SU-DHL-6 (cell line): ENCODE results near the gene UBE2D1.

ENCODE experiments used
- H2AFZ ChIP-seq: fragments of 200-600 bp; sonication (generic); 2 replicates; pipeline ENCODE4 v1.6.1; 2014; ENCODE audit warnings: low read depth, mild to moderate bottlenecking, moderate library complexity, mixed read lengths, antibody characterized with exemption, low read length; ENCODE audit not compliant: severe bottlenecking
- H3F3A ChIP-seq: fragments of 200-600 bp; shearing (Covaris generic); 2 replicates; pipeline ENCODE4 v1.6.0; 2016; ENCODE audit warnings: antibody characterized with exemption, mild to moderate bottlenecking; ENCODE audit not compliant: insufficient read depth
- H3K27ac ChIP-seq: fragments of 200-600 bp; sonication (generic); 2 replicates; pipeline ENCODE4 v1.5.1; 2016; ENCODE audit warnings: low read depth, mild to moderate bottlenecking, low read length, moderate library complexity, mixed read lengths
- H3K27me3 ChIP-seq: fragments of 200-600 bp; sonication (generic), shearing (Covaris generic); 2 replicates; pipeline ENCODE4 v1.6.0; 2014; ENCODE audit warnings: mild to moderate bottlenecking, low read length
- H3K36me3 ChIP-seq: fragments of 200-600 bp; sonication (generic); 2 replicates; pipeline ENCODE4 v1.6.1; 2014; ENCODE audit warnings: mild to moderate bottlenecking, low read length, mixed read lengths
- H3K4me2 ChIP-seq: fragments of 300-600, 200-600 bp; shearing (Covaris generic), sonication (generic); 2 replicates; pipeline ENCODE4 v1.6.0; 2014; ENCODE audit warnings: low read length, low read depth, mild to moderate bottlenecking; ENCODE audit not compliant: poor library complexity, severe bottlenecking
- H3K4me3 ChIP-seq: fragments of 200-600 bp; sonication (generic); 2 replicates; pipeline ENCODE4 v1.5.1; 2014; ENCODE audit warnings: antibody characterized with exemption, low read length, mild to moderate bottlenecking, mixed read lengths; ENCODE audit not compliant: insufficient read depth, poor library complexity, severe bottlenecking
- H3K79me2 ChIP-seq: fragments of 200-600 bp; sonication (generic); 2 replicates; pipeline ENCODE4 v1.6.1; 2014; ENCODE audit warnings: mild to moderate bottlenecking, low read length, moderate library complexity; ENCODE audit not compliant: insufficient read depth
- H3K9ac ChIP-seq: fragments of 200-600 bp; sonication (generic); 2 replicates; pipeline ENCODE4 v1.7.0; 2014; ENCODE audit warnings: mild to moderate bottlenecking, low read length
- H3K9me2 ChIP-seq: fragments of 200-600 bp; sonication (generic); replicated peaks from 2 replicates; pipeline ENCODE4 v1.6.1; 2014; ENCODE audit warnings: low read length; ENCODE audit not compliant: insufficient read depth
- H3K9me3 ChIP-seq: fragments of 200-600 bp; sonication (generic); 2 replicates; pipeline ENCODE4 v1.6.1; 2014; ENCODE audit warnings: low read length, mixed read lengths; ENCODE audit not compliant: insufficient read depth
- H4K20me1 ChIP-seq: fragments of 200-600 bp; sonication (generic); 2 replicates; pipeline ENCODE4 v1.6.1; 2014; ENCODE audit warnings: low read depth, mild to moderate bottlenecking, antibody characterized with exemption, low read length, moderate library complexity, mixed read lengths
- EZH2phosphoT487 ChIP-seq: fragments of 200-600 bp; sonication (generic), shearing (Covaris generic); conservative IDR thresholded peaks from 2 replicates; pipeline ENCODE4 v1.6.1; 2018; ENCODE audit warnings: mild to moderate bottlenecking, antibody characterized with exemption, low read length, moderate library complexity, mixed read lengths
- TF ChIP-seq, protein P1 (sequence below): fragments of 200-600 bp; sonication (generic); IDR thresholded peaks from one replicate; pipeline ENCODE4 v1.5.1; 2017; ENCODE audit warnings: antibody characterized with exemption, mild to moderate bottlenecking, low read length, moderate library complexity; ENCODE audit not compliant: insufficient read depth, poor library complexity, severe bottlenecking

The UBE2D1 gene

DNA sequence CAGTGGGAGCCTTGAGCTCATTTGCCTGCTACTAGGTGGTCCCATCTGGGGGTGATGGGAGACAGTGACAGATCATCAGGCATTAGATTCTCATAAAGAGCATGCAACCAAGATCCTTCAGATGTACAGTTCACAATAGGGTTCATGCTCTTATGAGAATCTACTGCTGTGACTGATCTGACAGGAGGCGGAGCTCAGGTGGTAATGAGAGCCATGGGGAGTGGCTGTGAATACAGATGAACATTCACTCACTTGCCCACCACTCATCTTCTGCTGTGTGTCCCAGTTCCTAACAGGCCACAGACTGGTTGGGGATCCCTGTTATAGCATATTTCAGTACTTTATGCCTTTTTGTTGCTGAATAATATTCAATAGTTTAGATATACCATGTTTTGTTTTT is 6.6 kb upstream of the UBE2D1 start:
- Histone ChIP-seq H3K36me3 (no peaks in the 10 kb centered on the region), H3K9ac (no peak overlapping the region), H3K4me2 (no peak overlapping the region), H3K27ac (no peak overlapping the region), H4K20me1 (no peaks in the 10 kb centered on the region), H3F3A (no peaks in the 10 kb centered on the region), H3K4me3 (no peak overlapping the region), H3K79me2 (no peaks in the 10 kb centered on the region), H3K9me2 (no peaks in the 10 kb centered on the region), H3K9me3 (no peaks in the 10 kb centered on the region), H2AFZ (no peak overlapping the region), H3K27me3 (no peaks in the 10 kb centered on the region)
- TF ChIP-seq, protein P1, sequence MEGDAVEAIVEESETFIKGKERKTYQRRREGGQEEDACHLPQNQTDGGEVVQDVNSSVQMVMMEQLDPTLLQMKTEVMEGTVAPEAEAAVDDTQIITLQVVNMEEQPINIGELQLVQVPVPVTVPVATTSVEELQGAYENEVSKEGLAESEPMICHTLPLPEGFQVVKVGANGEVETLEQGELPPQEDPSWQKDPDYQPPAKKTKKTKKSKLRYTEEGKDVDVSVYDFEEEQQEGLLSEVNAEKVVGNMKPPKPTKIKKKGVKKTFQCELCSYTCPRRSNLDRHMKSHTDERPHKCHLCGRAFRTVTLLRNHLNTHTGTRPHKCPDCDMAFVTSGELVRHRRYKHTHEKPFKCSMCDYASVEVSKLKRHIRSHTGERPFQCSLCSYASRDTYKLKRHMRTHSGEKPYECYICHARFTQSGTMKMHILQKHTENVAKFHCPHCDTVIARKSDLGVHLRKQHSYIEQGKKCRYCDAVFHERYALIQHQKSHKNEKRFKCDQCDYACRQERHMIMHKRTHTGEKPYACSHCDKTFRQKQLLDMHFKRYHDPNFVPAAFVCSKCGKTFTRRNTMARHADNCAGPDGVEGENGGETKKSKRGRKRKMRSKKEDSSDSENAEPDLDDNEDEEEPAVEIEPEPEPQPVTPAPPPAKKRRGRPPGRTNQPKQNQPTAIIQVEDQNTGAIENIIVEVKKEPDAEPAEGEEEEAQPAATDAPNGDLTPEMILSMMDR = no peak
- no peak for TF ChIP-seq EZH2phosphoT487

DNA sequence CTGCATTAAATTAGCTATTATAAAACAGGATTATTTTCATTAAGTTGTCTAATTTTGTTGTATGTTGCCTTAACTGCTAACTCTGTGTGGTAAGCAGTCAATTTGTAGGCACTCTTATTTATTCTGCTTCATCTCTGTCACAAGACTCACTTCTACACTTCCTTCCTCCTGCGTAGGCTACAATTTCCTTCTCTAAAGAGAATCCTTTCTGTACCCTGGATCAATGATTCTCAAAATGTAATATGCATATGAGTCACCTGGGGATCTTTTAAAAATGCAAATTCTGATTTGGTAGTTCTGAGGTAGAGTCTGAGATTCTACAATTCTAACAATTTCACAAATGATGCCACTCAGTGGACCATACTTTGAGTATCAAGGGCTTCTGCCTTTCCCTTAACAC is 4.4 kb upstream of the UBE2D1 start:
- no peak overlapping the region for H3K27ac ChIP-seq
- H3F3A ChIP-seq = no peaks in the 10 kb centered on the region
- TF ChIP-seq, protein P1 = no peak
- no peak for TF ChIP-seq EZH2phosphoT487

DNA sequence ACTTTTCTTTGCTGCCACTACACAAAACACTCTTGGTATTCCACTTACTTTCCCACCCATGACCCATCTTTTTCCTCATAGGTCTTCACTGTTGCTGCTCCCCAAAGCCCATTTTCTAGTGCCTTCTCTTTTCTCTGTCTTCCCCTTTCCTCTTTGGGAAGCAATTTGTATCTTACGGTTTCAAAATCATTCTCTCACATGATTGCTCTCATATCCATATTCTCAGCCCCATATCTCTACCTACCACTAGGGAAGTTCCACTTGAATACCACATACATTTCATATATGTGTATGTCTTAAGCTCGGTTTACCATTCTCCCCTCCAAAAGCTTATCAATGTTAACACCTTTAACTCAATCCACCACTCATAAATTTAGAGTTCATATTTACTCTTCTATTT is 3.2 kb upstream of the UBE2D1 start:
- no peak overlapping the region for H3K9ac ChIP-seq

More for the DNA sequence above, 4.4 kb upstream of the UBE2D1 start:
- Histone ChIP-seq H4K20me1 (no peaks in the 10 kb centered on the region), H3K9me3 (no peaks in the 10 kb centered on the region), H3K4me2 (no peak overlapping the region), H3K79me2 (no peaks in the 10 kb centered on the region), H2AFZ (no peak overlapping the region), H3K9me2 (no peaks in the 10 kb centered on the region), H3K27me3 (no peaks in the 10 kb centered on the region), H3K36me3 (no peaks in the 10 kb centered on the region), H3K9ac (no peak overlapping the region), H3K4me3 (no peak overlapping the region)

More for the DNA sequence above, 3.2 kb upstream of the UBE2D1 start:
- Histone ChIP-seq H2AFZ (no peak overlapping the region), H3K4me3 (no peak overlapping the region), H3F3A (no peaks in the 10 kb centered on the region), H3K4me2 (no peak overlapping the region), H4K20me1 (no peaks in the 10 kb centered on the region), H3K27ac (no peak overlapping the region), H3K27me3 (no peaks in the 10 kb centered on the region), H3K9me3 (no peaks in the 10 kb centered on the region), H3K79me2 (no peaks in the 10 kb centered on the region), H3K9me2 (no peaks in the 10 kb centered on the region), H3K36me3 (no peaks in the 10 kb centered on the region)
- TF ChIP-seq, protein P1 = no peak
